ENCODE data around the gene PPP1R8. TPM values are rescaled to one million over a fixed set of nuclear protein-coding genes. Genes with fewer than 3 reads are reported as not detected.

Gene PPP1R8
- total and polyA plus RNA-seq, 10 of the 15 experiments (the other 5 are each of a cell fraction or from before 2014, with no cell fraction given) = 10.2 to 77.0 (median 53.0) TPM

DNA sequence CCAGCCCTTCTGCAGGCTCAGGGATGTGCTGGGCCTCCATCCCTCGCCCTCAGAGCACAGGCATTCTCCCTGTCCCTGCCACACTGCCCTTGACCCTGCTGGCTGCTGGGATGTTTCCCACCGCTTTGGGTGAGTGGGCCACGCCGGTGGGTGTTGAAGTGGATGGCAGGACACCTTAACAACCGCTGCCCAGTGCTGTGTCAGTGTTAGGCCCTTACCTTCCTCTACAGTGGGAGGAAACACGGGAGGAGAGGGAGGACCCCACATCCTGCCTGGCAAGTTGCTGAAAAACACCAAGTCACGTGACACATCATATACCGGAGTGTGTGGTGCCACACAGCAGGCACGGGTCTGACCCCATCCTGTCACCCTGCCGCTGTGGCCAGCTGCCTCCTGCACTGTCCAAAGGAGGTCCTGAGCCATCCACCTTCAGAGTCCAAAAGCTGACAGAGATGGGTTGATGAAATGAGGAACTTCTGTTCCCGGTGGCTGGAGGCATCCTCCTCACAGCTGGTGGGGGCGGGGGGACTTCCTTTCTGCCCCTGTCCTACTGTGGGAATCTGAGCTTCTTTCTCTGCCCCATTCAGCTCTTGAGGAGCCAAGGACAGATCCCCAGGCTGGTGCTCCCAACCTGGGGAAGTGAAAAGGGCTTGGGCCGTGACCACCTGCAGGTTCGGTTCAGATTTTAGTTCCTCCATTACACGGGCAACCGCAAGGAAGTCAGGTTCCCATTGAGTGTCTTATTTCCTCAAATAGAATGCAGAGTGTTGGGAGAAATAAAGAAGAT, 38.5 kb downstream of the PPP1R8 start (continued):
- TF ChIP-seq, protein P1, sequence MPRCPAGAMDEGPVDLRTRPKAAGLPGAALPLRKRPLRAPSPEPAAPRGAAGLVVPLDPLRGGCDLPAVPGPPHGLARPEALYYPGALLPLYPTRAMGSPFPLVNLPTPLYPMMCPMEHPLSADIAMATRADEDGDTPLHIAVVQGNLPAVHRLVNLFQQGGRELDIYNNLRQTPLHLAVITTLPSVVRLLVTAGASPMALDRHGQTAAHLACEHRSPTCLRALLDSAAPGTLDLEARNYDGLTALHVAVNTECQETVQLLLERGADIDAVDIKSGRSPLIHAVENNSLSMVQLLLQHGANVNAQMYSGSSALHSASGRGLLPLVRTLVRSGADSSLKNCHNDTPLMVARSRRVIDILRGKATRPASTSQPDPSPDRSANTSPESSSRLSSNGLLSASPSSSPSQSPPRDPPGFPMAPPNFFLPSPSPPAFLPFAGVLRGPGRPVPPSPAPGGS (IDR thresholded peaks at IDR 0.05; ENCODE audit: borderline replicate concordance, insufficient read depth, low read depth, low read length, poor library complexity, severe bottlenecking) = no peak
- TF ChIP-seq BCL11A (IDR thresholded peaks at IDR 0.05; ENCODE audit: low read depth, low read length) (peak; percentile 12; the same call in 1 of the 2 replicates), ZBED1 (IDR thresholded peaks at IDR 0.05; ENCODE audit: borderline replicate concordance) (no peak), YBX1 (IDR thresholded peaks at IDR 0.05) (no peak), ZZZ3 (IDR thresholded peaks at IDR 0.05; ENCODE audit: control insufficient read depth, insufficient read length, low read depth) (no peak), MTA2 (IDR thresholded peaks at IDR 0.05; ENCODE audit: low read depth) (peak; percentile 56; the same call in 1 of the 2 replicates), MEF2B (IDR thresholded peaks at IDR 0.05; ENCODE audit: partially characterized antibody, poor library complexity, severe bottlenecking) (peak; percentile 33), FOXK2 (IDR thresholded peaks at IDR 0.05) (no peak), RAD21 (IDR thresholded peaks at IDR 0.05; ENCODE audit: insufficient read depth, low read depth, low read length) (no peak), CTCF (IDR thresholded peaks at IDR 0.05 in 2 of 3, conservative IDR thresholded peaks at IDR 0.05 in 1 of 3; ENCODE audit: control insufficient read depth in 2 of 3, extremely low read depth in 1 of 3, insufficient read depth in 1 of 3, low read depth in 3 of 3, low read length in 3 of 3) (0 out of 6 replicates have a peak, but pooled peaks of 1 of the 3 experiments have one; percentile 3), RUNX3 (IDR thresholded peaks at IDR 0.05; ENCODE audit: low read length) (peak; percentile 51), BACH1 (IDR thresholded peaks at IDR 0.05; ENCODE audit: borderline replicate concordance) (no peak), SREBF1 (IDR thresholded peaks at IDR 0.05; ENCODE audit: low read length) (no peak), SIN3A (IDR thresholded peaks at IDR 0.05; ENCODE audit: low read depth, low read length) (no peak), KDM1A (IDR thresholded peaks at IDR 0.05; ENCODE audit: borderline replicate concordance) (no peak), DPF2 (IDR thresholded peaks at IDR 0.05) (peak; percentile 81), ZBTB33 (IDR thresholded peaks at IDR 0.05) (no peak), REST (IDR thresholded peaks at IDR 0.05; ENCODE audit: low read depth, low read length) (no peak), CHD4 (IDR thresholded peaks at IDR 0.05) (0 out of 2 replicates have a peak, but pooled peaks have one; percentile 65), WRNIP1 (IDR thresholded peaks at IDR 0.05; ENCODE audit: borderline replicate concordance, low read depth, low read length) (no peak), CBX3 (IDR thresholded peaks at IDR 0.05; ENCODE audit: borderline replicate concordance, low read depth) (no peak), SMARCA5 (IDR thresholded peaks at IDR 0.05) (no peak)
